Putamen (tissue), 1 donor: Measurements from ENCODE around the gene ZFYVE28.
A peak's percentile ranks its signal among the peaks of the same experiment; 100 is the strongest.
"Not testable (repeated sequence)": the region's sequence is repeated elsewhere in the genome, so short reads cannot be mapped to it uniquely, and the experiment has no call there.

Experiments used
- DNase-seq: peaks from one replicate; pipeline ENCODE4 v3.0.0-alpha.2; 2016; ENCODE audit warnings: low spot score

ZFYVE28 gene

GRCh38 chr4:2446656-2447564, 28.5 kb upstream of the ZFYVE28 start:
- DNase-seq, result no peak

- DNase-seq, result no peak
Measured at GRCh38 chr4:2445571-2445970, 27.1 kb upstream of the ZFYVE28 start.

- DNase-seq, result no peak
Measured at GRCh38 chr4:2445130-2445529, 26.7 kb upstream of the ZFYVE28 start.

- DNase-seq, result no peak
Measured at GRCh38 chr4:2443956-2444740, 25.7 kb upstream of the ZFYVE28 start.

- DNase-seq, result no peak
Measured at GRCh38 chr4:2443061-2443730, 24.8 kb upstream of the ZFYVE28 start.

- DNase-seq, result no peak
Measured at GRCh38 chr4:2442175-2442993, 23.9 kb upstream of the ZFYVE28 start.

- no peak for DNase-seq
Measured at GRCh38 chr4:2441393-2442174, 23.1 kb upstream of the ZFYVE28 start.

- no peak for DNase-seq
Measured at GRCh38 chr4:2438822-2439718, 20.6 kb upstream of the ZFYVE28 start.

- no peak for DNase-seq
Measured at GRCh38 chr4:2437475-2438215, 19.2 kb upstream of the ZFYVE28 start.

GRCh38 chr4:2436761-2437474, 18.5 kb upstream of the ZFYVE28 start:
- no peak for DNase-seq

GRCh38 chr4:2436301-2436700, 17.9 kb upstream of the ZFYVE28 start:
- peak; percentile 70 for DNase-seq

- no peak for DNase-seq
Measured at GRCh38 chr4:2434420-2434819, 16.0 kb upstream of the ZFYVE28 start.

GRCh38 chr4:2433609-2434350, 15.3 kb upstream of the ZFYVE28 start:
- DNase-seq, result no peak

- DNase-seq, result peak; percentile 86
Measured at GRCh38 chr4:2432991-2433530, 14.6 kb upstream of the ZFYVE28 start.

GRCh38 chr4:2432004-2432403, 13.6 kb upstream of the ZFYVE28 start:
- DNase-seq, result no peak

- not testable (repeated sequence) for DNase-seq
Measured at GRCh38 chr4:2429945-2430757, 11.7 kb upstream of the ZFYVE28 start.
